HepG2 (cell line): ENCODE results near the gene MEG3.

Experiments used
- BRCA1 ChIP-seq: sonication (generic); formaldehyde crosslinking; IDR thresholded peaks from 2 replicates; pipeline ENCODE4 v1.4.0; 2020; ENCODE audit warnings: missing genetic modification reagents
- HNRNPH1 ChIP-seq: fragments of 200-400 bp; formaldehyde crosslinking; optimal IDR thresholded peaks from 2 replicates; pipeline ENCODE3; 2017; ENCODE audit warnings: mild to moderate bottlenecking, low read depth, low read length
- JUND ChIP-seq: sonication (generic); formaldehyde crosslinking; IDR thresholded peaks from 2 replicates; pipeline ENCODE4 v1.8.0; 2022; ENCODE audit warnings: mild to moderate bottlenecking, missing genetic modification reagents
- MLLT10 ChIP-seq: sonication (generic); formaldehyde crosslinking; IDR thresholded peaks from 2 replicates; pipeline ENCODE4 v1.4.0; 2020; ENCODE audit warnings: missing genetic modification reagents
- REXO4 ChIP-seq: sonication (generic); formaldehyde crosslinking; IDR thresholded peaks from 2 replicates; pipeline ENCODE4 v1.8.0; 2022; ENCODE audit warnings: missing genetic modification reagents, mild to moderate bottlenecking, borderline replicate concordance
- RNF2 ChIP-seq: fragments of 450-650 bp; conservative IDR thresholded peaks from 2 replicates; pipeline ENCODE4 v1.6.1; 2016; ENCODE audit warnings: low read depth
- RORA ChIP-seq: sonication (generic); formaldehyde crosslinking; IDR thresholded peaks from 2 replicates; pipeline ENCODE4 v1.5.0; 2020; ENCODE audit warnings: mild to moderate bottlenecking, missing genetic modification reagents, moderate library complexity
- TARDBP ChIP-seq: sonication (generic); formaldehyde crosslinking; IDR thresholded peaks from 2 replicates; pipeline ENCODE4 v1.8.0; 2022; ENCODE audit warnings: mild to moderate bottlenecking, missing genetic modification reagents
- ZNF274 ChIP-seq: sonication (generic); formaldehyde crosslinking; IDR thresholded peaks from 2 replicates; pipeline ENCODE4 v1.5.1; 2020; ENCODE audit warnings: mild to moderate bottlenecking, missing genetic modification reagents
- ZNF292 ChIP-seq: sonication (generic); formaldehyde crosslinking; IDR thresholded peaks from 2 replicates; pipeline ENCODE4 v1.8.1; 2022; ENCODE audit warnings: mild to moderate bottlenecking, low read depth, missing genetic modification reagents, borderline replicate concordance
- ZNF317 ChIP-seq: sonication (generic); formaldehyde crosslinking; IDR thresholded peaks from 2 replicates; pipeline ENCODE4 v1.5.0; 2020; ENCODE audit warnings: mild to moderate bottlenecking, missing genetic modification reagents
- ZNF639 ChIP-seq: conservative IDR thresholded peaks from 2 replicates; pipeline ENCODE4 v1.6.1; 2018; ENCODE audit warnings: missing genetic modification reagents
- ZNF878 ChIP-seq: sonication (generic); formaldehyde crosslinking; IDR thresholded peaks from 2 replicates; pipeline ENCODE4 v1.8.1; 2023; ENCODE audit warnings: mild to moderate bottlenecking, missing genetic modification reagents, moderate library complexity
- TF ChIP-seq, protein P1 (sequence below): sonication (generic); formaldehyde crosslinking; IDR thresholded peaks from 2 replicates; pipeline ENCODE4 v1.5.0; 2020; ENCODE audit warnings: mild to moderate bottlenecking, missing genetic modification reagents, moderate library complexity

DNA sequence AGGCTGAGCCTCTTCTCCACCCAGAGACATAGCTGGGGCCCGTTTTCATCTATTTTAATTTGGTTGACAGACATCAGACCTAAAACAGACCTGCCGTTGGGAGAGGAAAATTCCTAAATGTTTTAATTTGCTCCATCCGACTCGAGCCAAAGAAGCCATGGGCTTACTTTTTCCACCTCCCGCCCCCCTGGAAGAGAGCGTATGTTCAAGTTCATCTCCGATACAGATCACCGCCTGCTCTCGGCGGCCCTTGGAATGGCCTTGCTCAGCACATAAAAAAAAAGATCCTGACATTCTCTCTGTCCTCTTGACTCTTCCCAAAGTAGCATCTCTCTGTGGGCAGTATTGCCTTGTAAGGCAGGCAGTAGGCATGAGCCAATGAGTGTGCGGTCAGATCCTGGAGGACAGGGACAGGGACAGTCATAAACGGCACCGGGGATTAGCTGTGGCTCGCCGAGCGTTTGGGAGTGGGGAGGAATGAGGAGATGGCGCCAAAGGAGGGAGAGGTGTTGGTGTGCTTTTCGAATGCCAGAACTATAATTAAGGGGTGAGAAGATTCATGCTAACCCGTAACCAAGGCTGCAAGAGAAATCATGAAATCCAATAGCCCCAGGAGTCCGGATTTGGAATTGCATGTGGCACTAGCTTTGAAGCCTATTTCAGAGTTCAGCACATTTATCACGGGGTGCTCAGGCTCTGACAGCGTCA, 47.9 kb upstream of the MEG3 start:
- no peak for TF ChIP-seq ZNF317 (CRISPR knock-in tag)
- TF ChIP-seq HNRNPH1: no peak
- TF ChIP-seq BRCA1: no peak
- TF ChIP-seq MLLT10 (CRISPR knock-in tag): no peak
- TF ChIP-seq ZNF639 (CRISPR knock-in tag): no peak
- no peak for TF ChIP-seq REXO4
- TF ChIP-seq JUND (CRISPR knock-in tag): no peak
- no peak for TF ChIP-seq RNF2
- TF ChIP-seq ZNF274: no peak
- no peak for TF ChIP-seq RORA (CRISPR knock-in tag)
- TF ChIP-seq ZNF878 (CRISPR knock-in tag): no peak
- no peak for TF ChIP-seq TARDBP (CRISPR knock-in tag)
- TF ChIP-seq ZNF292: no peak
- TF ChIP-seq, protein P1, sequence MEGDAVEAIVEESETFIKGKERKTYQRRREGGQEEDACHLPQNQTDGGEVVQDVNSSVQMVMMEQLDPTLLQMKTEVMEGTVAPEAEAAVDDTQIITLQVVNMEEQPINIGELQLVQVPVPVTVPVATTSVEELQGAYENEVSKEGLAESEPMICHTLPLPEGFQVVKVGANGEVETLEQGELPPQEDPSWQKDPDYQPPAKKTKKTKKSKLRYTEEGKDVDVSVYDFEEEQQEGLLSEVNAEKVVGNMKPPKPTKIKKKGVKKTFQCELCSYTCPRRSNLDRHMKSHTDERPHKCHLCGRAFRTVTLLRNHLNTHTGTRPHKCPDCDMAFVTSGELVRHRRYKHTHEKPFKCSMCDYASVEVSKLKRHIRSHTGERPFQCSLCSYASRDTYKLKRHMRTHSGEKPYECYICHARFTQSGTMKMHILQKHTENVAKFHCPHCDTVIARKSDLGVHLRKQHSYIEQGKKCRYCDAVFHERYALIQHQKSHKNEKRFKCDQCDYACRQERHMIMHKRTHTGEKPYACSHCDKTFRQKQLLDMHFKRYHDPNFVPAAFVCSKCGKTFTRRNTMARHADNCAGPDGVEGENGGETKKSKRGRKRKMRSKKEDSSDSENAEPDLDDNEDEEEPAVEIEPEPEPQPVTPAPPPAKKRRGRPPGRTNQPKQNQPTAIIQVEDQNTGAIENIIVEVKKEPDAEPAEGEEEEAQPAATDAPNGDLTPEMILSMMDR (CRISPR knock-in tag): no peak
